Ectodermal cell (in vitro differentiated cells): Measurements from ENCODE around the gene SLC30A10.

ENCODE experiments used
- H3K27ac ChIP-seq: 2 replicates; pipeline ENCODE4 v1.7.0; 2013; ENCODE audit warnings: mild to moderate bottlenecking, low read depth, low read length; ENCODE audit not compliant: insufficient read depth, poor library complexity, severe bottlenecking
- H3K27me3 ChIP-seq: 2 replicates; pipeline ENCODE4 v1.7.0; 2013; ENCODE audit warnings: mild to moderate bottlenecking, low read length; ENCODE audit not compliant: insufficient read depth, control insufficient read depth, poor library complexity, severe bottlenecking
- H3K36me3 ChIP-seq: one replicate; pipeline ENCODE4 v1.7.0; 2013; ENCODE audit warnings: low read length; ENCODE audit not compliant: control insufficient read depth, insufficient read depth
- H3K4me1 ChIP-seq: one replicate; pipeline ENCODE4 v1.7.0; 2013; ENCODE audit warnings: low read length; ENCODE audit not compliant: control insufficient read depth, insufficient read depth
- H3K4me3 ChIP-seq: 2 replicates; pipeline ENCODE4 v1.7.0; 2013; ENCODE audit warnings: low read depth, low read length, control low read depth; ENCODE audit not compliant: insufficient read depth
- H3K9me3 ChIP-seq: 2 replicates; pipeline ENCODE4 v1.7.0; 2013; ENCODE audit warnings: mild to moderate bottlenecking, low read length, moderate library complexity; ENCODE audit not compliant: control insufficient read depth
- WGBS, 2 experiments: methylation state at CpG; one replicate each; pipeline ENCODE4 v1.1.7; 2013; ENCODE audit warnings: missing lambda C conversion rate in 2 of 2; 5-methylcytosine and 5-hydroxymethylcytosine counted together

Gene SLC30A10

GRCh38 chr1:219931033-219931432 is 2.7 kb upstream of the SLC30A10 start:
- Histone ChIP-seq H3K36me3 (no peaks in the 10 kb centered on the region), H3K27ac (no peak overlapping the region), H3K4me3 (no peak overlapping the region), H3K9me3 (no peaks in the 10 kb centered on the region), H3K4me1 (no peaks in the 10 kb centered on the region), H3K27me3 (peaks cover 34% of the 10 kb centered on the region)

GRCh38 chr1:219928791-219929118 is 398 bp upstream of the SLC30A10 start:
- 55 to 61% methylated on average over 13 of the region's 13 CpGs for WGBS, 2 experiments
- peaks cover 34% of the 10 kb centered on the region for H3K27me3 ChIP-seq
- H3K4me1 ChIP-seq = no peaks in the 10 kb centered on the region
- H3K9me3 ChIP-seq = no peaks in the 10 kb centered on the region
- H3K4me3 ChIP-seq = peak overlapping the region; percentile 64
- H3K36me3 ChIP-seq = no peaks in the 10 kb centered on the region
- H3K27ac ChIP-seq = no peak overlapping the region

- no peaks in the 10 kb centered on the region for H3K9me3 ChIP-seq
- peaks cover 34% of the 10 kb centered on the region for H3K27me3 ChIP-seq
- no peaks in the 10 kb centered on the region for H3K36me3 ChIP-seq
- no peaks in the 10 kb centered on the region for H3K4me1 ChIP-seq
- H3K27ac ChIP-seq = no peak overlapping the region
- 8% methylated on average over 28 of the region's 31 CpGs for WGBS, 2 experiments
- H3K4me3 ChIP-seq = peak overlapping the region; percentile 64
These were observed 930 bp downstream of the SLC30A10 start for GRCh38 chr1:219927298-219927955.

GRCh38 chr1:219926363-219926998 is 1.9 kb downstream of the SLC30A10 start:
- Histone ChIP-seq H3K27ac (no peak overlapping the region), H3K4me1 (no peaks in the 10 kb centered on the region), H3K27me3 (peaks cover 34% of the 10 kb centered on the region), H3K36me3 (no peaks in the 10 kb centered on the region), H3K9me3 (no peaks in the 10 kb centered on the region), H3K4me3 (no peak overlapping the region)
- 88 to 95% methylated on average over 5 to 6 of the region's 6 CpGs for WGBS, 2 experiments

GRCh38 chr1:219924342-219924741 is 4.0 kb downstream of the SLC30A10 start:
- peaks cover 31% of the 10 kb centered on the region for H3K27me3 ChIP-seq
- H3K4me1 ChIP-seq = no peaks in the 10 kb centered on the region
- H3K36me3 ChIP-seq = no peaks in the 10 kb centered on the region
- WGBS, 2 experiments = 92 to 93% methylated on average over 4 of the region's 4 CpGs
- no peaks in the 10 kb centered on the region for H3K9me3 ChIP-seq
- no peak overlapping the region for H3K4me3 ChIP-seq
- no peak overlapping the region for H3K27ac ChIP-seq

GRCh38 chr1:219917851-219918466 is 10.4 kb downstream of the SLC30A10 start:
- H3K36me3 ChIP-seq = no peaks in the 10 kb centered on the region
- no peaks in the 10 kb centered on the region for H3K4me1 ChIP-seq
- 89 to 93% methylated on average over 9 to 10 of the region's 10 CpGs for WGBS, 2 experiments
- no peaks in the 10 kb centered on the region for H3K27me3 ChIP-seq
- no peak overlapping the region for H3K27ac ChIP-seq
- no peaks in the 10 kb centered on the region for H3K9me3 ChIP-seq
- H3K4me3 ChIP-seq = no peak overlapping the region

GRCh38 chr1:219917281-219917680 is 11.1 kb downstream of the SLC30A10 start:
- Histone ChIP-seq H3K27me3 (no peaks in the 10 kb centered on the region), H3K4me1 (no peaks in the 10 kb centered on the region), H3K27ac (no peak overlapping the region), H3K36me3 (no peaks in the 10 kb centered on the region), H3K9me3 (no peaks in the 10 kb centered on the region), H3K4me3 (no peak overlapping the region)
- WGBS, 2 experiments = 94 to 100% methylated on average over 1 of the region's 1 CpG

- Histone ChIP-seq H3K27me3 (no peaks in the 10 kb centered on the region), H3K4me1 (no peaks in the 10 kb centered on the region), H3K27ac (no peak overlapping the region), H3K36me3 (no peaks in the 10 kb centered on the region), H3K4me3 (no peak overlapping the region), H3K9me3 (no peaks in the 10 kb centered on the region)
- WGBS, 2 experiments = 100% methylated on average over 1 of the region's 1 CpG; no CpG with 5 or more reads in 1 of the 2 experiments
These were observed 12.1 kb downstream of the SLC30A10 start for GRCh38 chr1:219916257-219916656.

GRCh38 chr1:219913005-219913770 is 15.2 kb downstream of the SLC30A10 start:
- H3K9me3 ChIP-seq = no peaks in the 10 kb centered on the region

GRCh38 chr1:219910716-219911115 is 17.6 kb downstream of the SLC30A10 start:
- Histone ChIP-seq H3K27ac (no peak overlapping the region), H3K4me3 (no peak overlapping the region), H3K27me3 (no peaks in the 10 kb centered on the region), H3K4me1 (no peaks in the 10 kb centered on the region), H3K36me3 (no peaks in the 10 kb centered on the region), H3K9me3 (no peaks in the 10 kb centered on the region)
- 90 to 96% methylated on average over 6 of the region's 6 CpGs for WGBS, 2 experiments

More at GRCh38 chr1:219913005-219913770, 15.2 kb downstream of the SLC30A10 start:
- H3K4me1 ChIP-seq = no peaks in the 10 kb centered on the region
- H3K36me3 ChIP-seq = no peaks in the 10 kb centered on the region
- H3K27ac ChIP-seq = no peak overlapping the region
- no peaks in the 10 kb centered on the region for H3K27me3 ChIP-seq
- no peak overlapping the region for H3K4me3 ChIP-seq
